HepG2 (cell line): ENCODE results near the gene TBC1D1. TPM values are rescaled to one million over a fixed set of nuclear protein-coding genes. Genes with fewer than 3 reads are reported as not detected.

Experiments used
- ARHGAP35 ChIP-seq: sonication (generic); formaldehyde crosslinking; IDR thresholded peaks from 2 replicates; pipeline ENCODE4 v1.9.0; 2022; ENCODE audit warnings: mild to moderate bottlenecking, inconsistent platforms, moderate library complexity, missing genetic modification reagents, borderline replicate concordance
- GLMP ChIP-seq: sonication (generic); formaldehyde crosslinking; IDR thresholded peaks from 2 replicates; pipeline ENCODE4 v1.9.0; 2021; ENCODE audit warnings: missing genetic modification reagents, mild to moderate bottlenecking, borderline replicate concordance
- GTF3A ChIP-seq: sonication (generic); formaldehyde crosslinking; conservative IDR thresholded peaks from 2 replicates; pipeline ENCODE4 v1.4.0; 2020; ENCODE audit warnings: mild to moderate bottlenecking, missing genetic modification reagents
- TAF15 ChIP-seq: fragments of 200-400 bp; formaldehyde crosslinking; IDR thresholded peaks from one replicate; pipeline ENCODE4 v1.6.1; 2018; ENCODE audit warnings: mild to moderate bottlenecking, low read depth, low read length; ENCODE audit not compliant: poor library complexity, severe bottlenecking
- ZNF318 ChIP-seq: sonication (generic); formaldehyde crosslinking; IDR thresholded peaks from 2 replicates; pipeline ENCODE4 v1.4.0; 2020; ENCODE audit warnings: mild to moderate bottlenecking, missing genetic modification reagents
- ZSCAN21 ChIP-seq: sonication (generic); formaldehyde crosslinking; IDR thresholded peaks from 2 replicates; pipeline ENCODE4 v1.8.0; 2022; ENCODE audit warnings: mild to moderate bottlenecking, missing genetic modification reagents, moderate library complexity, borderline replicate concordance
- polyA plus RNA-seq, 8 experiments: library from polyadenylated mRNA; depleted of rRNA in 3 of 8; stranded (reverse) in 7 of 8; unstranded in 1 of 8; fragments of >200 nt; fragmentation: Illumina TruSeq in 4 of 8; extraction: Trizol in 4 of 8; gene quantifications; 2 replicates each; pipeline versions ENCODE4 v1.2.1 to v1.2.3, GENCODE V29; 2011 to 2016; ENCODE audit warnings: low read depth in 4 of 8, missing spikeins in 1 of 8, mixed read lengths in 1 of 8; ENCODE audit not compliant: insufficient read depth in 1 of 8
- total RNA-seq, 5 experiments: library from RNA; depleted of rRNA; stranded (reverse); fragments of >200 nt; fragmentation: Illumina TruSeq; extraction: Trizol; gene quantifications; 2 replicates each; pipeline ENCODE4 v1.2.3, GENCODE V29; 2016; ENCODE audit warnings: low read depth in 1 of 5
- TF ChIP-seq, protein P1 (sequence below): sonication (generic); formaldehyde crosslinking; IDR thresholded peaks from 2 replicates; pipeline ENCODE4 v1.4.0; 2020; ENCODE audit warnings: missing genetic modification reagents
- TF ChIP-seq, protein P2 (sequence below): IDR thresholded peaks from 2 replicates; pipeline ENCODE4 v1.6.1; 2016
- TF ChIP-seq, protein P3 (sequence below): IDR thresholded peaks from 2 replicates; pipeline ENCODE4 v1.6.1; 2016; ENCODE audit warnings: missing genetic modification reagents, missing compliant biosample characterization

Gene TBC1D1
- total and polyA plus RNA-seq, 2 of the 13 experiments (the other 11 are each of a cell fraction or from before 2014, with no cell fraction given) = 37.3 to 62.8 TPM

GRCh38 chr4:38132843-38133662 lies 242.2 kb downstream of the TBC1D1 start (continued):
- TF ChIP-seq, protein P1, sequence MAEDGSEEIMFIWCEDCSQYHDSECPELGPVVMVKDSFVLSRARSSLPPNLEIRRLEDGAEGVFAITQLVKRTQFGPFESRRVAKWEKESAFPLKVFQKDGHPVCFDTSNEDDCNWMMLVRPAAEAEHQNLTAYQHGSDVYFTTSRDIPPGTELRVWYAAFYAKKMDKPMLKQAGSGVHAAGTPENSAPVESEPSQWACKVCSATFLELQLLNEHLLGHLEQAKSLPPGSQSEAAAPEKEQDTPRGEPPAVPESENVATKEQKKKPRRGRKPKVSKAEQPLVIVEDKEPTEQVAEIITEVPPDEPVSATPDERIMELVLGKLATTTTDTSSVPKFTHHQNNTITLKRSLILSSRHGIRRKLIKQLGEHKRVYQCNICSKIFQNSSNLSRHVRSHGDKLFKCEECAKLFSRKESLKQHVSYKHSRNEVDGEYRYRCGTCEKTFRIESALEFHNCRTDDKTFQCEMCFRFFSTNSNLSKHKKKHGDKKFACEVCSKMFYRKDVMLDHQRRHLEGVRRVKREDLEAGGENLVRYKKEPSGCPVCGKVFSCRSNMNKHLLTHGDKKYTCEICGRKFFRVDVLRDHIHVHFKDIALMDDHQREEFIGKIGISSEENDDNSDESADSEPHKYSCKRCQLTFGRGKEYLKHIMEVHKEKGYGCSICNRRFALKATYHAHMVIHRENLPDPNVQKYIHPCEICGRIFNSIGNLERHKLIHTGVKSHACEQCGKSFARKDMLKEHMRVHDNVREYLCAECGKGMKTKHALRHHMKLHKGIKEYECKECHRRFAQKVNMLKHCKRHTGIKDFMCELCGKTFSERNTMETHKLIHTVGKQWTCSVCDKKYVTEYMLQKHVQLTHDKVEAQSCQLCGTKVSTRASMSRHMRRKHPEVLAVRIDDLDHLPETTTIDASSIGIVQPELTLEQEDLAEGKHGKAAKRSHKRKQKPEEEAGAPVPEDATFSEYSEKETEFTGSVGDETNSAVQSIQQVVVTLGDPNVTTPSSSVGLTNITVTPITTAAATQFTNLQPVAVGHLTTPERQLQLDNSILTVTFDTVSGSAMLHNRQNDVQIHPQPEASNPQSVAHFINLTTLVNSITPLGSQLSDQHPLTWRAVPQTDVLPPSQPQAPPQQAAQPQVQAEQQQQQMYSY = peak; percentile 49; the same call in 1 of the 2 replicates
- TF ChIP-seq TAF15 (no peak), GTF3A (CRISPR knock-in tag) (no peak), GLMP (CRISPR knock-in tag) (no peak), ZSCAN21 (0 out of 2 replicates have a peak, but pooled peaks have one; percentile 22), ZNF318 (no peak), ARHGAP35 (no peak)
- TF ChIP-seq, protein P2, sequence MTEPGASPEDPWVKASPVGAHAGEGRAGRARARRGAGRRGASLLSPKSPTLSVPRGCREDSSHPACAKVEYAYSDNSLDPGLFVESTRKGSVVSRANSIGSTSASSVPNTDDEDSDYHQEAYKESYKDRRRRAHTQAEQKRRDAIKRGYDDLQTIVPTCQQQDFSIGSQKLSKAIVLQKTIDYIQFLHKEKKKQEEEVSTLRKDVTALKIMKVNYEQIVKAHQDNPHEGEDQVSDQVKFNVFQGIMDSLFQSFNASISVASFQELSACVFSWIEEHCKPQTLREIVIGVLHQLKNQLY (CRISPR knock-in tag) = peak; percentile 92
- TF ChIP-seq, protein P3, sequence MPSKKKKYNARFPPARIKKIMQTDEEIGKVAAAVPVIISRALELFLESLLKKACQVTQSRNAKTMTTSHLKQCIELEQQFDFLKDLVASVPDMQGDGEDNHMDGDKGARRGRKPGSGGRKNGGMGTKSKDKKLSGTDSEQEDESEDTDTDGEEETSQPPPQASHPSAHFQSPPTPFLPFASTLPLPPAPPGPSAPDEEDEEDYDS (CRISPR knock-in tag) = peak; percentile 78; the same call in 1 of the 2 replicates
